ENCODE results near the gene ZAR1L. TPM values are rescaled to one million over a fixed set of nuclear protein-coding genes. Genes with fewer than 3 reads are reported as not detected.

The ZAR1L gene
- total and polyA plus RNA-seq, 7 experiments from 2014 or later, result not detected

DNA sequence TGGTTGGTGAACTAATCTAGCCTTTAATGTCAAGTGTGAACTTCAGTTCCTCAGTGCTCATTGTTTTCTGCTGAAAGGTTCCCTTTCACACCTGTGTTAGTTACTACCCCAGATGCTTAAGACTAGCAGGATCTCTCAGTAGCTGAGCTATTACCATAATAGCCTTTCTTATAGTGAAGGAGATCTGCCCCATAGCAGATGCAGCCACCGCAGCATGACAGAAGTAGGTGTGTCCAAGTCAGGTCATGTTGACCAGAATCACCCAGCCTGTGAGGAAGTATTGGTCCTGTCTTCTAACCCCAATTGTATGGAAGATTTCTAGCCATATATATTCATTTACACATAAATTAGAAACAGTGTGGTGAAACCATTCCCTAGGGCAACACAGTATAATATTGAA is 37.3 kb downstream of the ZAR1L start:
- CTCF ChIA-PET, result interaction anchor here (0.6 kb wide), 1 partner anchor 57 kb away, joined by 3 read pairs; no protein-coding TSS in a partner anchor
- Mint-ChIP-seq H3K4me3 (no peak overlapping the region), H3K9me3 (no peaks in the 10 kb centered on the region), H3K4me1 (peaks cover 0 to 2% (median 0%) of the 10 kb centered on the region in 7 donors), H3K27ac (no peak overlapping the region), H3K36me3 (peaks cover 0 to 42% (median 3%) of the 10 kb centered on the region in 5 donors), H3K27me3 (no peaks in the 10 kb centered on the region)
- H3K27ac ChIP-seq (ENCODE audit: low read depth, low read length), result no peak overlapping the region
- no peak for DNase-seq
- H3K4me1 ChIP-seq (ENCODE audit: control insufficient read depth in 2 of 2, insufficient read depth in 2 of 2, low read length in 2 of 2), result no peaks in the 10 kb centered on the region
- H3K9me3 ChIP-seq (ENCODE audit: control insufficient read depth in 2 of 3, low read length in 3 of 3), result no peaks in the 10 kb centered on the region
- H3K27me3 ChIP-seq (ENCODE audit: control insufficient read depth in 2 of 2, insufficient read depth in 2 of 2, low read length in 2 of 2), result no peaks in the 10 kb centered on the region
- no peak overlapping the region for H3K4me3 ChIP-seq (ENCODE audit: low read length)
- intact Hi-C loops (cut with micrococcal nuclease), result no loop called here
- H3K36me3 ChIP-seq (ENCODE audit: control insufficient read depth in 2 of 3, insufficient read depth in 3 of 3, low read length in 3 of 3), result peaks cover 0 to 13% (median 0%) of the 10 kb centered on the region in 3 experiments
- no peak for ATAC-seq
- POLR2A ChIA-PET, result no interaction called here

DNA sequence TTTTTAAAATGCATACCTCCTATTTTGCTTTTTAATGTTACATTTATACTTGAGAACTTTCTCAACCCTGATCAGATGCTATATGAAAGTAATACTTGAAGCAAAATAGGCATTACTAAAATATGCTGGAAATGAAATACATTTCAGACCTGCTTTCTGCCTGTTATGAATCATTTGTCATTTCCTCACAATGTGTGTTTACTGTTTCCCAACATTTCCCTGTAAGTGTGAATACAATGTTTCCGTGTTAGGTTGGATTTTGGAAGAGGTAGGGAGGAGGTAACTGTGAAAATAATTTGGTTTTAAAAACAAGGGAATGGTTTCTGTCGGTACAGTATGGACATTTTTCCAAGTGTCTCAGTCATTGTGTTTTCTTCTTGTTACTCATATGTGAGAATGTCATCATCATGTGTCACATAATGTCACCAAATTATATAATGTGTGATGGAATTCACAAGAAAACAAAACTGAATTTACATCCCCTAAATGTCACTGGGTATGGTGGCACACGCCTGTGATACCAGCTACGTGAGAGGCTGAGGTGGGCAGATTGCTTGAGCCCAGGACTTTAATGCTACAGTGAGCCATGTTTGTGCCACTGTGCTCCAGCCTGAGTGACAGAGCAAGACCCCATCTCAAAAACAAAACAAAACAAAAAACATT is 43.0 kb downstream of the ZAR1L start:
- no peak for DNase-seq
- Histone ChIP-seq H3K4me3 (ENCODE audit: low read length) (no peak overlapping the region), H3K27ac (ENCODE audit: low read depth, low read length) (no peak overlapping the region), H3K4me1 (ENCODE audit: control insufficient read depth in 2 of 2, insufficient read depth in 2 of 2, low read length in 2 of 2) (no peaks in the 10 kb centered on the region), H3K9me3 (ENCODE audit: control insufficient read depth in 2 of 3, low read length in 3 of 3) (no peaks in the 10 kb centered on the region), H3K27me3 (ENCODE audit: control insufficient read depth in 2 of 2, insufficient read depth in 2 of 2, low read length in 2 of 2) (no peaks in the 10 kb centered on the region), H3K36me3 (ENCODE audit: control insufficient read depth in 2 of 3, insufficient read depth in 3 of 3, low read length in 3 of 3) (peaks cover 0 to 11% (median 0%) of the 10 kb centered on the region in 3 experiments)
- H3K36me3 Mint-ChIP-seq, result peaks cover 0 to 32% (median 13%) of the 10 kb centered on the region in 5 donors
- intact Hi-C loops (cut with micrococcal nuclease), result no loop called here
- H3K27ac Mint-ChIP-seq, result no peak overlapping the region
- no peaks in the 10 kb centered on the region for H3K27me3 Mint-ChIP-seq
- H3K4me1 Mint-ChIP-seq, result no peaks in the 10 kb centered on the region
- no peak overlapping the region for H3K4me3 Mint-ChIP-seq
- H3K9me3 Mint-ChIP-seq, result no peaks in the 10 kb centered on the region
- ChIA-PET POLR2A (no interaction called here), CTCF (no interaction called here)
- no peak for ATAC-seq

DNA sequence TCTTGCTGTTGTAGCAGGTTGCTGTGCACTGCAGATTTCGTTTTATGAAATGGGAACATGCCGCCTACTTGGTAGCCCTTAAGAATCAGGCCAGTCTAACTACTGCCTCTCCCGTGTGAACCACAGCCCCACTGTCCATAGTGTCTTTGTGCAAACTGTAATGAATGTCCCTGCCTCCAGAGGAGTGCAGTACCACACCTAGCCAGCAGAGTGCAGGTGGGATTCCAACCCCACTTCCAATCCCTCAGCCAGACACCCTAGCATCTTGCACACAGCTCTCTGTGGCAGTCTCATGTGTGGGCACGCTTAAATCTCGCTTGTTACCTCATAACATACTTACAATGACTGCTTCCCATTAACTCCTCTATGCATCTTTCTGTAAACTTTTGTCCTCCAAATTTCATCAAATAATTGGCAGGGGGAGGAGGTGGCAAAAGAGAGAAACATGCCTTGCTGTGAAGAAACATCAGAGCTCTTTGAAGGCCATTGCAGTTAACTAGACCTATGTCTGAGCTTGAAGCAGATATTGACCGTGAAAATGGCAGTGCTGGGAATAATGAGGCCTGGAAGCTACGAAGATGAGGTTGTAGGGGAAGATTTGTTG is 47.2 kb downstream of the ZAR1L start:
- DNase-seq (peak; percentile 13 to 56 (median 35)), ATAC-seq (peak; percentile 76)
- peaks cover 0 to 29% (median 8%) of the 10 kb centered on the region in 5 donors for H3K36me3 Mint-ChIP-seq
- no peaks in the 10 kb centered on the region for H3K9me3 Mint-ChIP-seq
- intact Hi-C loops (cut with micrococcal nuclease), result loop anchor here (1.0 to 5.0 kb wide), 5 partner anchors 42 to 1456 kb away; no protein-coding TSS in a partner anchor
- peaks cover 0 to 19% (median 0%) of the 10 kb centered on the region in 3 experiments for H3K36me3 ChIP-seq (ENCODE audit: control insufficient read depth in 2 of 3, insufficient read depth in 3 of 3, low read length in 3 of 3)
- no peak overlapping the region for H3K4me3 Mint-ChIP-seq
- ChIA-PET CTCF (interaction anchor here (0.6 to 1.3 kb wide), 5 partner anchors 116 to 1455 kb away, joined by 3 to 4 read pairs (median 3); no protein-coding TSS in a partner anchor), POLR2A (no interaction called here)
- no peaks in the 10 kb centered on the region for H3K27me3 ChIP-seq (ENCODE audit: control insufficient read depth in 2 of 2, insufficient read depth in 2 of 2, low read length in 2 of 2)
- H3K9me3 ChIP-seq (ENCODE audit: control insufficient read depth in 2 of 3, low read length in 3 of 3), result no peaks in the 10 kb centered on the region
- no peak overlapping the region for H3K4me3 ChIP-seq (ENCODE audit: low read length)
- H3K27ac ChIP-seq (ENCODE audit: low read depth, low read length), result no peak overlapping the region
- H3K27ac Mint-ChIP-seq, result peak overlapping the region in 1 of 9 donors; percentile 46
- H3K4me1 Mint-ChIP-seq, result no peaks in the 10 kb centered on the region
- H3K4me1 ChIP-seq (ENCODE audit: control insufficient read depth in 2 of 2, insufficient read depth in 2 of 2, low read length in 2 of 2), result no peaks in the 10 kb centered on the region
- no peaks in the 10 kb centered on the region for H3K27me3 Mint-ChIP-seq

DNA sequence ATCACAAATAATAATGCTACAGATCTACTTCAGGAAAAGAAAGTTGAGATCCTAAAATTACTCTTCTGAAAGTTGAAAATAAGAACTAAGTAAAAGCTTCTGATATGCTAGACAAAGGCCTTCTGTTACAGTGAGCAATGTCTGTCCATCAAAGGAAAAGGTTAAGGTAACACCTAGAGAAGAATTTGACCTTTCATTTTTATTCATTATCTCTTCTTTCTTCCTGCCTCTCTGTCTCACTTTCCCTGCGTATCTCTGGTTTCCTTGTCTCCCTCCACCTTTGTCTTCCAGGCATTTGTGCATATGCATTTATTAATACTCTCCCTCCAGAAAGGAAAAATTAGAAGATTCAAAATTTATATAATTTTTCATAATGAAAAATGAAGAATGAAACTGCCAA is 49.0 kb downstream of the ZAR1L start:
- Histone ChIP-seq H3K27me3 (ENCODE audit: control insufficient read depth in 2 of 2, insufficient read depth in 2 of 2, low read length in 2 of 2) (no peaks in the 10 kb centered on the region), H3K9me3 (ENCODE audit: control insufficient read depth in 2 of 3, low read length in 3 of 3) (no peaks in the 10 kb centered on the region), H3K36me3 (ENCODE audit: control insufficient read depth in 2 of 3, insufficient read depth in 3 of 3, low read length in 3 of 3) (peaks cover 0 to 16% (median 0%) of the 10 kb centered on the region in 3 experiments), H3K4me1 (ENCODE audit: control insufficient read depth in 2 of 2, insufficient read depth in 2 of 2, low read length in 2 of 2) (no peaks in the 10 kb centered on the region), H3K27ac (ENCODE audit: low read depth, low read length) (no peak overlapping the region), H3K4me3 (ENCODE audit: low read length) (no peak overlapping the region)
- H3K4me1 Mint-ChIP-seq, result no peaks in the 10 kb centered on the region
- no peak for DNase-seq
- no peak for ATAC-seq
- H3K9me3 Mint-ChIP-seq, result no peaks in the 10 kb centered on the region
- H3K4me3 Mint-ChIP-seq, result no peak overlapping the region
- no peaks in the 10 kb centered on the region for H3K27me3 Mint-ChIP-seq
- POLR2A ChIA-PET, result no interaction called here
- CTCF ChIA-PET, result no interaction called here
- no peak overlapping the region for H3K27ac Mint-ChIP-seq
- H3K36me3 Mint-ChIP-seq, result peaks cover 0 to 29% (median 0%) of the 10 kb centered on the region in 5 donors
- intact Hi-C loops (cut with micrococcal nuclease), result loop anchor here in 1 of 2 donors (5.0 kb wide), 1 partner anchor 1276 kb away; no protein-coding TSS in a partner anchor

DNA sequence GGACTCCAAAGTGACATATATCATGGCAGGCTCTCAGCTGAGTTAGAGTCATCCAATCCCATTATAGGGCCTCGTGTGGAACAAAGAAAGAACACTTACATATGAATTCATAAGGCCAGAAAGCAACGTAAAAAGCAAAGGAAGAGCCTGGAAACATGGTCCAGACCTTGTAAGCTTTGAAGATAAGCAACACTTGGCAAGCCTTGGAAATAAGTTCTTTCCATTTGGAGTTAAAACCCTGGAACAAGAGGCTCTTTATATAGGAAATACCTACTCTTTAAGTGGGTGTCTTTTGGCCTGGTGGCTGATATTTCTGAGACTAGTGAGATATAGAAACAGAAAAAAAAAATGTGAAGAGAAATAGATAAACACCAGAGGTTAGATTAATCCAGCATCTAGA is 49.4 kb downstream of the ZAR1L start:
- H3K9me3 Mint-ChIP-seq, result no peaks in the 10 kb centered on the region
- ChIA-PET POLR2A (no interaction called here), CTCF (no interaction called here)
- H3K4me1 ChIP-seq (ENCODE audit: control insufficient read depth in 2 of 2, insufficient read depth in 2 of 2, low read length in 2 of 2), result no peaks in the 10 kb centered on the region
- no peaks in the 10 kb centered on the region for H3K4me1 Mint-ChIP-seq
- H3K36me3 ChIP-seq (ENCODE audit: control insufficient read depth in 2 of 3, insufficient read depth in 3 of 3, low read length in 3 of 3), result peaks cover 0 to 16% (median 0%) of the 10 kb centered on the region in 3 experiments
- H3K27ac Mint-ChIP-seq, result no peak overlapping the region
- H3K27me3 Mint-ChIP-seq, result no peaks in the 10 kb centered on the region
- H3K27ac ChIP-seq (ENCODE audit: low read depth, low read length), result no peak overlapping the region
- peaks cover 0 to 28% (median 0%) of the 10 kb centered on the region in 5 donors for H3K36me3 Mint-ChIP-seq
- H3K4me3 Mint-ChIP-seq, result no peak overlapping the region
- no peaks in the 10 kb centered on the region for H3K27me3 ChIP-seq (ENCODE audit: control insufficient read depth in 2 of 2, insufficient read depth in 2 of 2, low read length in 2 of 2)
- no peaks in the 10 kb centered on the region for H3K9me3 ChIP-seq (ENCODE audit: control insufficient read depth in 2 of 3, low read length in 3 of 3)
- ATAC-seq, result no peak
- DNase-seq, result no peak
- H3K4me3 ChIP-seq (ENCODE audit: low read length), result no peak overlapping the region
- intact Hi-C loops (cut with micrococcal nuclease), result loop anchor here in 1 of 2 donors (5.0 kb wide), 1 partner anchor 1277 kb away; no protein-coding TSS in a partner anchor

DNA sequence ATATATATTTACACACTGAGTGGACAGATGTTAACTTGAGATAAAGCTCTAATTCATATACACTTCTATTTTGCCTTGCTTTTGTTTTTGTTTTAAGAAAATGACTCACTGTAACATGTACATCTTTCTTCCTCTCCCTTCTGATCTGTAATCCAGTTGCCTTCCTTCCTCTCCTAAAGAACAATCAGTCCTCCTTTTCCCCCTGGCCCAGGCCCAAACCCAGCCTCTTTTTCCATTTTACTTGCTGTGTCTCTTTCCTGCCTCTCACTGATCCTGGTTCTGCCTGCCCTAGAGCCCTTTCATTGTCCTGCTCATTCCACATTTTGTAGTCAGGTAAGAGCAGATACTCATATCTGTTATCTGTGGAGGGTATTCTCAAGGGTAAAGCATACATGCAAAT is 50.8 kb downstream of the ZAR1L start:
- H3K27me3 Mint-ChIP-seq, result no peaks in the 10 kb centered on the region
- peaks cover 0 to 25% (median 0%) of the 10 kb centered on the region in 5 donors for H3K36me3 Mint-ChIP-seq
- H3K27ac ChIP-seq (ENCODE audit: low read depth, low read length), result no peak overlapping the region
- POLR2A ChIA-PET, result no interaction called here
- no peaks in the 10 kb centered on the region for H3K4me1 ChIP-seq (ENCODE audit: control insufficient read depth in 2 of 2, insufficient read depth in 2 of 2, low read length in 2 of 2)
- H3K4me3 Mint-ChIP-seq, result no peak overlapping the region
- H3K27me3 ChIP-seq (ENCODE audit: control insufficient read depth in 2 of 2, insufficient read depth in 2 of 2, low read length in 2 of 2), result no peaks in the 10 kb centered on the region
- no peak overlapping the region for H3K4me3 ChIP-seq (ENCODE audit: low read length)
- H3K4me1 Mint-ChIP-seq, result no peaks in the 10 kb centered on the region
- ATAC-seq, result no peak
- H3K27ac Mint-ChIP-seq, result no peak overlapping the region
- intact Hi-C loops (cut with micrococcal nuclease), result no loop called here
- CTCF ChIA-PET, result no interaction called here
- H3K36me3 ChIP-seq (ENCODE audit: control insufficient read depth in 2 of 3, insufficient read depth in 3 of 3, low read length in 3 of 3), result peaks cover 0 to 16% (median 0%) of the 10 kb centered on the region in 3 experiments
- H3K9me3 ChIP-seq (ENCODE audit: control insufficient read depth in 2 of 3, low read length in 3 of 3), result no peaks in the 10 kb centered on the region
- no peaks in the 10 kb centered on the region for H3K9me3 Mint-ChIP-seq
- no peak for DNase-seq
